ENCODE results near the gene FYB1. TPM values are rescaled to one million over a fixed set of nuclear protein-coding genes. Genes with fewer than 3 reads are reported as not detected.

The FYB1 gene
- polyA plus RNA-seq, 3 donors = 75.3 to 141 (median 118) TPM

DNA sequence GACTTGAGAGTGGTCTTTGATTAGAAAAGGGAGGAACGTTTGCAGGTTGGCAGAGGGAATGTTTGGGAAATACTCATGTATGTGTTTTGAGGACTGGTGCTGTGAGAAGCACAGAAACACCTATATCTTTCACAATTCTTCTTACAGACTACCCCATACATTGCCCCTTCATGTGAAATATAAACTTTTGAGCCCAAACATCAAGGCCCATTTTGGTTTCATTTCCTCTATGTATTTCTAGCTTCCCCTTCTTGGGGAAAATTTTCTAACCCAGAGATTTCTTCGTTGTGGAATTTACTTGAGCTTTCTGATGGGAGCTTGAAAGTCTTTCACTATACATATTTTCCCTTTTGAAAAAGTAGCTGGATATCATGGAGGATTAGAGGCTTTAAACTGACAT lies 67.6 kb downstream of the FYB1 start:
- H3K27me3 ChIP-seq (ENCODE audit: control insufficient read depth in 2 of 2, insufficient read depth in 2 of 2, low read length in 2 of 2) = no peaks in the 10 kb centered on the region
- peaks cover 81% of the 10 kb centered on the region for H3K79me2 ChIP-seq (ENCODE audit: insufficient read depth, low read length)
- peaks cover 100% of the 10 kb centered on the region for H4K20me1 ChIP-seq (ENCODE audit: insufficient read depth, low read length)
- no peak overlapping the region for H2AFZ ChIP-seq (ENCODE audit: insufficient read depth, low read depth, low read length, poor library complexity, severe bottlenecking)
- TF ChIP-seq, protein P1, sequence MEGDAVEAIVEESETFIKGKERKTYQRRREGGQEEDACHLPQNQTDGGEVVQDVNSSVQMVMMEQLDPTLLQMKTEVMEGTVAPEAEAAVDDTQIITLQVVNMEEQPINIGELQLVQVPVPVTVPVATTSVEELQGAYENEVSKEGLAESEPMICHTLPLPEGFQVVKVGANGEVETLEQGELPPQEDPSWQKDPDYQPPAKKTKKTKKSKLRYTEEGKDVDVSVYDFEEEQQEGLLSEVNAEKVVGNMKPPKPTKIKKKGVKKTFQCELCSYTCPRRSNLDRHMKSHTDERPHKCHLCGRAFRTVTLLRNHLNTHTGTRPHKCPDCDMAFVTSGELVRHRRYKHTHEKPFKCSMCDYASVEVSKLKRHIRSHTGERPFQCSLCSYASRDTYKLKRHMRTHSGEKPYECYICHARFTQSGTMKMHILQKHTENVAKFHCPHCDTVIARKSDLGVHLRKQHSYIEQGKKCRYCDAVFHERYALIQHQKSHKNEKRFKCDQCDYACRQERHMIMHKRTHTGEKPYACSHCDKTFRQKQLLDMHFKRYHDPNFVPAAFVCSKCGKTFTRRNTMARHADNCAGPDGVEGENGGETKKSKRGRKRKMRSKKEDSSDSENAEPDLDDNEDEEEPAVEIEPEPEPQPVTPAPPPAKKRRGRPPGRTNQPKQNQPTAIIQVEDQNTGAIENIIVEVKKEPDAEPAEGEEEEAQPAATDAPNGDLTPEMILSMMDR (IDR thresholded peaks at IDR 0.05) = no peak
- Mint-ChIP-seq H3K27ac (peak overlapping the region; percentile 48 to 89 (median 87)), H3K27me3 (ENCODE audit: low read depth in 3 of 3) (peaks cover 0 to 3% (median 2%) of the 10 kb centered on the region in 3 donors), H3K4me1 (peaks cover 60% of the 10 kb centered on the region), H3K36me3 (peaks cover 57 to 84% of the 10 kb centered on the region in 2 donors), H3K4me3 (peak overlapping the region in 1 of 2 donors; percentile 22), H3K9me3 (no peaks in the 10 kb centered on the region)
- intact Hi-C loops (cut with micrococcal nuclease) = loop anchor here in 1 of 2 donors (10.0 kb wide), 1 partner anchor 53 kb away; no protein-coding TSS in a partner anchor
- peaks cover 50 to 60% of the 10 kb centered on the region in 2 donors for H3K4me1 ChIP-seq (ENCODE audit: control insufficient read depth in 1 of 2, insufficient read depth in 2 of 2, low read length in 2 of 2)
- H3K4me3 ChIP-seq (replicated peaks in 1 of 3; ENCODE audit: low read depth in 2 of 3, low read length in 3 of 3) = peak overlapping the region in 1 of 3 experiments; percentile 29
- no peak overlapping the region for H3K9ac ChIP-seq (ENCODE audit: insufficient read depth, low read length, poor library complexity, severe bottlenecking)
- peaks cover 47 to 88% of the 10 kb centered on the region in 2 donors for H3K36me3 ChIP-seq (replicated peaks in 1 of 2; ENCODE audit: control insufficient read depth in 1 of 2, insufficient read depth in 2 of 2, low read length in 2 of 2)
- peak; percentile 32 to 71 (median 66) for DNase-seq
- whole genome bisulfite sequencing (ENCODE audit: insufficient coverage) = no CpG with 5 or more reads among the region's 2 CpGs
- peak overlapping the region in 1 of 2 donors; percentile 71 for H3K27ac ChIP-seq (ENCODE audit: low read depth in 1 of 2, low read length in 2 of 2)
- H3K4me2 ChIP-seq (replicated peaks; ENCODE audit: extremely low read depth, low read length, poor library complexity, severe bottlenecking) = peak overlapping the region; percentile 12
- H3K9me3 ChIP-seq (replicated peaks in 1 of 2; ENCODE audit: control insufficient read depth in 1 of 2, insufficient read depth in 1 of 2, low read length in 2 of 2) = no peaks in the 10 kb centered on the region

DNA sequence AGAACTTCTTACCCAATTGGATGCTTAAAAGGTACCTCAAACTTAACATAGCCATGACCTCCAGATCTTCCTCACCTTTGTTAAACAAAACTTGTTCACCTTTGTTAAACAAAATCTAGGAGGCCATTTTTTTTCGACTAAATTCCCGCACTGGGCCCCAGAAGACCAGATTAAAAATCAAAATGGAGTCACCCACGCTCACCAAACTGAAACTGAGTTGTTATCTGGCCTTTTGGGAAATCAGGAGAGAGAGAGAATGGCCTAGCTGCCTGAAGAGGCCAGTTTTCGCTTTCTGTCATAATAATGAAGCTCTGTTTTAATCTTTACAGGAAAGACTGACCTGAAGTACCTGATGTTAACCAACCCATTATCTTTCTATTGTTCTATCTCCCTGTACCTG lies 69.4 kb downstream of the FYB1 start:
- H2AFZ ChIP-seq (ENCODE audit: insufficient read depth, low read depth, low read length, poor library complexity, severe bottlenecking) = no peak overlapping the region
- Mint-ChIP-seq H3K27me3 (ENCODE audit: low read depth in 3 of 3) (peaks cover 0 to 3% (median 2%) of the 10 kb centered on the region in 3 donors), H3K36me3 (peaks cover 58 to 82% of the 10 kb centered on the region in 2 donors), H3K9me3 (no peaks in the 10 kb centered on the region), H3K4me1 (peaks cover 54% of the 10 kb centered on the region), H3K4me3 (no peak overlapping the region), H3K27ac (peak overlapping the region; percentile 31 to 83 (median 81))
- H3K4me2 ChIP-seq (replicated peaks; ENCODE audit: extremely low read depth, low read length, poor library complexity, severe bottlenecking) = no peak overlapping the region
- no peaks in the 10 kb centered on the region for H3K27me3 ChIP-seq (ENCODE audit: control insufficient read depth in 2 of 2, insufficient read depth in 2 of 2, low read length in 2 of 2)
- no CpG with 5 or more reads among the region's 4 CpGs for WGBS (ENCODE audit: insufficient coverage)
- peaks cover 82% of the 10 kb centered on the region for H3K79me2 ChIP-seq (ENCODE audit: insufficient read depth, low read length)
- H4K20me1 ChIP-seq (ENCODE audit: insufficient read depth, low read length) = peaks cover 100% of the 10 kb centered on the region
- TF ChIP-seq, protein P1 (IDR thresholded peaks at IDR 0.05) = no peak
- intact Hi-C loops (cut with micrococcal nuclease) = loop anchor here (5.0 to 10.0 kb wide), 3 partner anchors 55 to 135 kb away; no protein-coding TSS in a partner anchor
- H3K27ac ChIP-seq (ENCODE audit: low read depth in 1 of 2, low read length in 2 of 2) = peak overlapping the region in 1 of 2 donors; percentile 60
- no peaks in the 10 kb centered on the region for H3K9me3 ChIP-seq (replicated peaks in 1 of 2; ENCODE audit: control insufficient read depth in 1 of 2, insufficient read depth in 1 of 2, low read length in 2 of 2)
- H3K9ac ChIP-seq (ENCODE audit: insufficient read depth, low read length, poor library complexity, severe bottlenecking) = no peak overlapping the region
- H3K4me3 ChIP-seq (replicated peaks in 1 of 3; ENCODE audit: low read depth in 2 of 3, low read length in 3 of 3) = no peak overlapping the region
- peaks cover 62 to 88% of the 10 kb centered on the region in 2 donors for H3K36me3 ChIP-seq (replicated peaks in 1 of 2; ENCODE audit: control insufficient read depth in 1 of 2, insufficient read depth in 2 of 2, low read length in 2 of 2)
- H3K4me1 ChIP-seq (ENCODE audit: control insufficient read depth in 1 of 2, insufficient read depth in 2 of 2, low read length in 2 of 2) = peaks cover 50 to 54% of the 10 kb centered on the region in 2 donors
- no peak for DNase-seq

Data from CD14-positive monocyte (primary cell).